22Rv1 (cell line): Measurements from ENCODE around the gene CTTN.
A peak's percentile ranks its signal among the peaks of the same experiment; 100 is the strongest.

Source experiments
- H3K27ac ChIP-seq: fragments of 450-650 bp; 2 replicates; pipeline ENCODE4 v1.5.1; 2017
- CTCF ChIP-seq: fragments of 450-650 bp; IDR thresholded peaks from 2 replicates; pipeline ENCODE4 v1.5.1; 2017; ENCODE audit warnings: mild to moderate bottlenecking
- ZFX ChIP-seq: fragments of 450-650 bp; IDR thresholded peaks from 2 replicates; pipeline ENCODE4 v1.6.1; 2017; ENCODE audit warnings: antibody characterized with exemption, borderline replicate concordance

The CTTN gene

GRCh38 chr11:70378506-70379134 lies 19.7 kb upstream of the CTTN start:
- no peak overlapping the region for H3K27ac ChIP-seq
- TF ChIP-seq CTCF: peak; percentile 31
- TF ChIP-seq ZFX: no peak

GRCh38 chr11:70381350-70381749 lies 17.0 kb upstream of the CTTN start:
- TF ChIP-seq CTCF: no peak
- TF ChIP-seq ZFX: no peak
- no peak overlapping the region for H3K27ac ChIP-seq

GRCh38 chr11:70381872-70382861 lies 16.2 kb upstream of the CTTN start:
- no peak overlapping the region for H3K27ac ChIP-seq
- TF ChIP-seq CTCF (no peak), ZFX (no peak)

GRCh38 chr11:70383664-70384565 lies 14.4 kb upstream of the CTTN start:
- TF ChIP-seq ZFX: no peak
- TF ChIP-seq CTCF: no peak
- no peak overlapping the region for H3K27ac ChIP-seq

GRCh38 chr11:70384566-70385152 lies 13.7 kb upstream of the CTTN start:
- H3K27ac ChIP-seq: peak overlapping the region; percentile 5; the same call in 1 of the 2 replicates
- TF ChIP-seq ZFX (no peak), CTCF (no peak)

- no peak for TF ChIP-seq CTCF
- no peak for TF ChIP-seq ZFX
- no peak overlapping the region for H3K27ac ChIP-seq
Observed at GRCh38 chr11:70387564-70387963, 10.8 kb upstream of the CTTN start.
